NCI-H146 (cell line): ENCODE data around the gene KTN1.

Experiments used
- DNase-seq: peaks from one replicate; lab custom pipeline; 2025; lab: John Stamatoyannopoulos, UW

Gene KTN1

GRCh38 chr14:55609681-55610080 lies 29.7 kb downstream of the KTN1 start:
- DNase-seq: no peak

- DNase-seq: no peak
These were observed 30.8 kb downstream of the KTN1 start for GRCh38 chr14:55610713-55611370.

DNA sequence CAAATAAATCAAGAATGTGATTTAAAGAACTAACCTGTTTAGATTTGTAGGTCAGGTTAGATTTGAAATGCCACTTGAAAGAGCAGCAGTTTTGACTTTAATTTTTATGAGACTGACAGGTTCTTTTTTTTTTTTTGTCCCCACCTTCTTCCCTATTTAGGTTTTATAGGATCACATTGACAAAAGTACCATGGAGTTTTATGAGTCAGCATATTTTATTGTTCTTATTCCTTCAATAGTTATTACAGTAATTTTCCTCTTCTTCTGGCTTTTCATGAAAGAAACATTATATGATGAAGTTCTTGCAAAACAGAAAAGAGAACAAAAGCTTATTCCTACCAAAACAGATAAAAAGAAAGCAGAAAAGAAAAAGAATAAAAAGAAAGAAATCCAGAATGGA lies 31.9 kb downstream of the KTN1 start:
- no peak for DNase-seq

DNA sequence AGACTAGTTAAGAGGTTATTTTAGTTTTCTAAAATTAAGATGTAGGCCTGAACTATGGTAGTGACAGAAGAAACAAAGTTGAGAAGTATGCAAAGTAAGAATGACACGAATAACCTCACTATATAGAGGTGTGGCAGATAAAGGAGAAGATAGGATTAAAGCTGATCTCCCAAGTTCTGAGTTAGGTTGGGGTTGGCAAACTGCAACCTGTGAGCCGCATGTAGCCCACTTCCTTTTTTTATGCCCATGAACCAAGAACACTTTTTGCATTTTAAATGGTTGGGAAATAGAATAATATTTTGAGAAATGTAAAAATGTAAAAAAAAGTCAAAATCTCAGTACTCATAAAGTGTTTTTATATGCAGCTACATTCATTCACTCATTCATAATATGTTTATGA lies 34.3 kb downstream of the KTN1 start:
- no peak for DNase-seq

DNA sequence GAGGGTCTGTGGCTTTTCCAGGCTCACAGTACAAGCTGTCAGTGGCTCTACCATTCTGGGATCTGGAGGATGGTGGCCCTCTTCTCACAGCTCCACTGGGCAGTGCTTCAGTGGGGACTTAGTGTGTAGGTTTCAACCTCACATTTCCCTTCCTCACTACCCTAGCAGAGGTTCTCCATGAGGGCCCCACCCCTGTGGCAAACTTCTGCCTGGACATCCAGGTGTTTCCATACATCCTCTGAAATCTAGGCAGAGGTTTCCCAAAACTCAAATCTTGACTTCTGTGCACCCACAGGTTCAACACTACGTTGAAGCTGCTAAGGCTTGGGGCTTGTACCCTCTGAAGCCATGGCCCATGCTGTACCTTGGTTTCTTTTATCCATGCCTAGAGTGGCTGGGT lies 40.3 kb downstream of the KTN1 start:
- DNase-seq: no peak

- DNase-seq: no peak
These were observed 41.0 kb downstream of the KTN1 start for GRCh38 chr14:55620981-55621380.

DNA sequence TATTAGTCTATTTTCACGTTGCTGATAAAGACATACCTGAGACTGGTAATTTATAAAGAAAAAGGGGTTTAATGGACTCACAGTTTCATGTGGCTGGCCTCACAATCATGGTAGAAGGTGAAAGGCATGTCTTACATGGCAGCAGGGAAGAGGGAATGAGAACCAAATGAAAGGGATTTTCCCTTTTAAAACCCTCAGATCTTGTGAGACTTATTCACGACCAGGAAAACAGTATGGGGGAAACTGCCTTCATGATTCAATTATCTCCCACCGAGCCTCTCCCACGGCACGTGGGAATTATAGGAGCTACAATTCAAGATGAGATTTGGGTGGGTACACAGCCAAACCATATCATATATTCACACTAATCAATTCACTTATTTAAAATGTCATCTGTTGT lies 41.4 kb downstream of the KTN1 start:
- no peak for DNase-seq

DNA sequence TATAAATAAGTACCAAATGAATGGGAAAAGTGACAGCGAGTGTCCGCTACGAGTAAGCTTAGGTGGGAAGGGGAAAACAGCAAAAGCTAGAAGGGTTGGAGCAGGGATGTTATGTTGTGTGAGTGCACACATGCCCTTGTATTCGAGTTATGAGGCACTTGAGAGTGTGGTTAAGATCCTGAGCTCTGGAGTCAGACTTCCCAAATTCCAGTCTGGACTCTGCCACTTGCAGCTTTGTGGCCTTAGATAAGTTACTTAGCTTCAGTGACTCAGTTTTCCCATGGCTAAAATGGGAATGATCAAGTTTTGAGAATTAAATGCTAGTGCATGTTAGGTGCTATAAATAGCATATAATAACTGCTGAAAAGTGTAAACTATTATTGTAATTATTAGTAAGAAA lies 44.9 kb downstream of the KTN1 start:
- no peak for DNase-seq

DNA sequence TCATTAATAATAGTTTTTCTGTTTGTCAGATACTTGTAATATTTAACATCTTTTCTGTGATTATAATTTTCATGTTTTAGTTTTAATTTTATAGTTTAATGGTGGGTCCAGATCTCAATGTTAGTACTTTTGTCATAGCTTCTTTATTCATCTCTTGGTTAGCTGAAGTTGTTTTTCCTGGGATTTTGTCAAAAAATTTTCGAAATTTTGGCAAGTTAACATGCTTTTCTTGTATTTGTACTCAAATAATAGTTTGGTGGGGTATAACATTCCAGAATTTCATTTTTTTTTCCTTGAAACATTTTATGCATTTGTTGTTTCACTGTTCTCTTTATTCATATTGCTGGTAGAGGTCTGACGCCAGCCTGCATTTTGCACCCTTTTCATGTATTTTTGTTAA lies 45.5 kb downstream of the KTN1 start:
- DNase-seq: no peak

GRCh38 chr14:55626131-55626530 lies 46.1 kb downstream of the KTN1 start:
- DNase-seq: no peak

DNA sequence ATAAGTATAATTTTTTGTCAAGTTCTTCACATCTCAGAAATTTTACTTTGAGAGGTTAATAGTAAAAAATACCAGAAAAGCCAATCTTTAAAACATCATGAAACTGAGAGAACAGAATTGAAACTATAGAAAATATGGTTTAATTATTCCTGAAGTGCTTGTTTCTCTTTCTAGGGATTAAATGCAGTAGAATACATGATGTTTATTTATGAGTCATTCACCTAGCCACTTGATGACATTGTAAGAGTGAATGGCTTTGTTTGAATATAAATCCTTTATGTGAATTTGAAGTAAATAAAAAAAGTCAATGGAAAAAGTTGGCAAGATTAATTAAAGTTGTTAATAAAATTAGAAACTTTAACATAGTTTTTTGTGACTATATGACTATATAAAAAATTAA lies 48.4 kb downstream of the KTN1 start:
- DNase-seq: no peak

- no peak for DNase-seq
These were observed 58.7 kb downstream of the KTN1 start for GRCh38 chr14:55638665-55639064.

DNA sequence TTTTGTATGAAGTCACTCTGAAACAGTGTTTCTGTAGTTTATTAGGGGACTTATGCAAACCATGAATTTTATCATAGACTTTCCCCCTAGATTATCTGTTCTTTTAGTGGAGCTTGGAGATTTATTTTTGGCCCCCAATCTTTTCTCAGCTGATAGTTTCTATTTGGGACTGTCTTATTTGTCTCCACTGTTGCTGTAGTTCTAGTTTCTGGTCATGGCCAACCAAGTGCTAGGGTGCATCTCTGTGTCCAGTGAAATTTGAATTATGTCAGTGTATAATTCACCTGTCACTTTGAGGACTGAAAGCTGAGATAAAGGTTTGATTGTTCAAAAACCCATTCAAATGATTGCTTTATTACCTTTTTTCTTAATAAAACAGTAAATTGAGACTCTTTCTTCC lies 61.3 kb downstream of the KTN1 start:
- no peak for DNase-seq

- no peak for DNase-seq
These were observed 61.9 kb downstream of the KTN1 start for GRCh38 chr14:55641954-55642353.

- DNase-seq: no peak
These were observed 65.1 kb downstream of the KTN1 start for GRCh38 chr14:55645145-55645544.

- DNase-seq: no peak
These were observed 66.1 kb downstream of the KTN1 start for GRCh38 chr14:55645845-55646832.

DNA sequence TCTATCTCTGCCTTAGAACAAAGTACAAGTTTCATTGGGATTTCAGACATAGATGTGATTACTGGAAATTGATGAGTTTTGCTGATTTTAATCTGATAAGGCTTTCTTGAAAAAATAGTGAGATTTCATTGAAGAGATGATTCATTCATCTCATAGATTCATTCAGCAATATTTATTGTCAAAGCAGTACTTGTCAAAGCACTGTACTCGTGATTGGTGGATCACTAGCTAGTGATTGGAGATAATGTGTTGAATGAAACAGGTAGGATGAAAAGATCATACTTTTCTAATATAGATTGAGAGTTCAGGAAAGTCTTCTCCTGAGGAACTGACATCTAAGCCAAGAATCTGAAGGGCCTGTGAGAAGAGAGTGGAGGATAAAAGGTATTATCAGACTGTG lies 71.0 kb downstream of the KTN1 start:
- no peak for DNase-seq

- DNase-seq: no peak
These were observed 74.2 kb downstream of the KTN1 start for GRCh38 chr14:55654243-55654642.

DNA sequence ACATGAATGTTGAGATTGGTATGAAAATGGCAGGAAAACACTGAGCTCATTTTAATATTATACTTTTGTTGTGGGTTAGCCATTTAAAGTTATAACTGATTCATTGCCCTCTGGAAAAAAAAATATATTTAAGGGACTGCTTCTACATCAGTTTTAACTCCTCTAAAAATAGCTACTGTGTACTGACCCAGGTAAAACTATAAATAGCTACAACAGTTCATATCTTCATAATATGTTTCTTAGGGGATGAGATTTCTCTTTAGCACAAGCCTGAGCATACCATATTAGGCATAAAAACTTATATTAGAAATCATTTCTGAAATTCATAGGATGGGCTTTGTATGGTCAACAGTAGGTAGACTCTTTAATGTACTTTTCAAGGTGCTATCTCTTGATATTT lies 81.0 kb downstream of the KTN1 start:
- DNase-seq: no peak

GRCh38 chr14:55662752-55663151 lies 82.7 kb downstream of the KTN1 start:
- DNase-seq: no peak

- no peak for DNase-seq
These were observed 85.2 kb downstream of the KTN1 start for GRCh38 chr14:55665067-55665675.

DNA sequence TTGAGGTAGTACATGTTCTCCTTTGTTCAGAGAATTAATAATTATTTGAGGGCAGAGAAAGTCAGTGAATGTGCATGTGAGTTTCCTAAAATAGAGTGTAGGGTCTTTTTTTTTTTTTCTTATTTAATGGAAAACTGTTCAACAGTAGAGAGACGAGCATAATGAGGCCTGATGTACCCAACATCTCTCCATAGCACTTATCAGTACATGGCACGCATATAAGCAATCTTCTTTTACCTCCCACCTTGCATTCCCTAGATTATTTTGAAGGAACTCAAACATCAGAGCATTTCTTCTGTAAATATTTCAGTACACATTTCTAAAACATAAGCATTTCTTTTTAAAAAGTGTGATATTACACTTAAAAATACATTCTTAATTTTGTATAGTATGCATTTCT lies 87.8 kb downstream of the KTN1 start:
- no peak for DNase-seq

GRCh38 chr14:55671641-55672040 lies 91.6 kb downstream of the KTN1 start:
- DNase-seq: no peak
